Fibroblast of lung (primary cell): Measurements from ENCODE around the gene ZNF853.

Experiments
- CTCF ChIP-seq, 2 donors: IDR thresholded peaks in 1 of 2; conservative IDR thresholded peaks in 1 of 2; 1 replicate in 1 of 2; 2 replicates in 1 of 2; pipeline ENCODE4 v1.5.1; 2011 to 2012; ENCODE audit warnings: low read length in 2 of 2, control low read depth in 1 of 2, inconsistent platforms in 1 of 2, low read depth in 1 of 2, mild to moderate bottlenecking in 1 of 2
- EZH2 ChIP-seq: IDR thresholded peaks from 2 replicates; pipeline ENCODE4 v1.5.1; 2012; ENCODE audit warnings: low read length, control low read depth, mild to moderate bottlenecking; ENCODE audit errors: missing control alignments

GRCh38 chr7:6628045-6628444 is 12.6 kb downstream of the ZNF853 start:
- TF ChIP-seq CTCF (conservative IDR thresholded peaks at IDR 0.05 in 1 of 2, IDR thresholded peaks at IDR 0.05 in 1 of 2; ENCODE audit: low read depth in 1 of 2, low read length in 2 of 2) (no peak), EZH2 (no peak)
